ENCODE results near the gene ERN1. TPM values are rescaled to one million over a fixed set of nuclear protein-coding genes. Genes with fewer than 3 reads are reported as not detected.

Gene ERN1
- total RNA-seq, 4 donors from 2014 or later = 9.7 to 27.5 (median 13.8) TPM

DNA sequence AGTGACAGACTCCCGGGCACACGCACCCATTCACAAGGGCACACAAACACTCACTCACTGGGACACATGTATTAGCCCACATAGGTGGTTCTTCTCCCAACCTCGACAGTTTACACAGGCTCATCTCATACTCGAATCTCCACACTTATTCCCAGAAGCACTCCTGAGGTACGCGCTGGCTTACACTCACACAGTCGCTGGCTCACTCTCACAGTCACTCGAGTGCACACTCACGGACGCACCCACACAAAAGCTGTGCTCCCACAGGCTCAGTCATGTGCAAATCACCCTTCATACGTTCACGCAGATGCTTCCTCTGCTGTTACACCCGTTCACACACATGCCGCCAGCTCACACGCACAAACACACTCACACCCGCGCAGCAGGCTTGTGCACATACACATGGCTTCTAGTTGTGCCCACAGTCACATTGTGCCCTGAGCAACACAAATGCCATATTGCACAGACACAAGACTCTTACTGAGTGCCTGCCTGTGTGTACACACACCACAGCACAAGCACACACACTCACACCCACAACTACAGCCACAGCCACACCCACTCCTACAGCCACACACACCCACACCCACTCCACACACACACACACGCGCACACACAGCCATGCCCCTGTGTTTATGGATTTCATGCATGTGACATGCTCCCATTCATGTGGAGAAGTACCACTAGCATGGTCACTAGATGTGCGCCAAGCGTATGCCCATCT, 140.2 kb downstream of the ERN1 start:
- Histone ChIP-seq H3K36me3 (no peaks in the 10 kb centered on the region), H3K27ac (peak overlapping the region; percentile 98 to 100 (median 99)), H3K4me1 (peaks cover 43 to 46% of the 10 kb centered on the region in 2 donors), H3K27me3 (no peaks in the 10 kb centered on the region), H3K9me3 (no peaks in the 10 kb centered on the region), H3K4me3 (peak overlapping the region; percentile 27 to 73 (median 68))
- in situ Hi-C loops (cut with MboI; ENCODE audit: low sequenced_read_pairs in 4 of 4) = no loop called here
- ATAC-seq (peak in 1 of 2 donors; percentile 1), DNase-seq (peak in 1 of 2 donors; percentile 38)
- TF ChIP-seq POLR2A (IDR thresholded peaks at IDR 0.05) = no peak
- TF ChIP-seq, protein P1, sequence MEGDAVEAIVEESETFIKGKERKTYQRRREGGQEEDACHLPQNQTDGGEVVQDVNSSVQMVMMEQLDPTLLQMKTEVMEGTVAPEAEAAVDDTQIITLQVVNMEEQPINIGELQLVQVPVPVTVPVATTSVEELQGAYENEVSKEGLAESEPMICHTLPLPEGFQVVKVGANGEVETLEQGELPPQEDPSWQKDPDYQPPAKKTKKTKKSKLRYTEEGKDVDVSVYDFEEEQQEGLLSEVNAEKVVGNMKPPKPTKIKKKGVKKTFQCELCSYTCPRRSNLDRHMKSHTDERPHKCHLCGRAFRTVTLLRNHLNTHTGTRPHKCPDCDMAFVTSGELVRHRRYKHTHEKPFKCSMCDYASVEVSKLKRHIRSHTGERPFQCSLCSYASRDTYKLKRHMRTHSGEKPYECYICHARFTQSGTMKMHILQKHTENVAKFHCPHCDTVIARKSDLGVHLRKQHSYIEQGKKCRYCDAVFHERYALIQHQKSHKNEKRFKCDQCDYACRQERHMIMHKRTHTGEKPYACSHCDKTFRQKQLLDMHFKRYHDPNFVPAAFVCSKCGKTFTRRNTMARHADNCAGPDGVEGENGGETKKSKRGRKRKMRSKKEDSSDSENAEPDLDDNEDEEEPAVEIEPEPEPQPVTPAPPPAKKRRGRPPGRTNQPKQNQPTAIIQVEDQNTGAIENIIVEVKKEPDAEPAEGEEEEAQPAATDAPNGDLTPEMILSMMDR (IDR thresholded peaks at IDR 0.05 in 4 of 5, conservative IDR thresholded peaks at IDR 0.05 in 1 of 5) = no peak
- intact Hi-C loops (cut with DNase I; ENCODE audit: low total_unique reads) = loop anchor here (1.0 to 10.0 kb wide), 4 partner anchors 70 to 215 kb away; partner anchors contain the start of genes CCDC47, DDX42 and SMARCD2

Other genes starting within 250 kb of the ERN1 start
- not detected for gene GH2, start 248.2 kb downstream of the ERN1 start, total RNA-seq
- not detected for gene CSH1, start 233.6 kb downstream of the ERN1 start, total RNA-seq
- gene CSHL1, start 218.9 kb downstream of the ERN1 start, total RNA-seq = not detected
- not detected for gene GH1, start 211.3 kb downstream of the ERN1 start, total RNA-seq
- 1 to 10 TPM; 2.2 to 5.1 (median 3.3) TPM for gene CD79B, start 197.8 kb downstream of the ERN1 start, total RNA-seq
- 100 to 1,000 TPM in 1 of 4 donors, 10 to 100 TPM in 3; 45.3 to 107 (median 69.1) TPM for gene SCN4A, start 157.2 kb downstream of the ERN1 start, total RNA-seq
- under 1 TPM in 1 of 4 donors, not detected in 3; 0.13 TPM for gene PRR29, start 131.8 kb downstream of the ERN1 start, total RNA-seq
- gene ICAM2, start 109.5 kb downstream of the ERN1 start, total RNA-seq = 10 to 100 TPM; 39.7 to 82.4 (median 56.3) TPM
- gene TEX2, start 133.1 kb upstream of the ERN1 start, total RNA-seq = 10 to 100 TPM; 39.0 to 91.1 (median 77.4) TPM

All from gastrocnemius medialis (tissue), 4 donors.